Esophagus squamous epithelium (tissue), 5 donors: ENCODE measurements around the gene POLRMT. TPM values are rescaled to one million over a fixed set of nuclear protein-coding genes. Genes with fewer than 3 reads are reported as not detected.
"Not testable (repeated sequence)": the region's sequence is repeated elsewhere in the genome, so short reads cannot be mapped to it uniquely, and the experiment has no call there.

Experiments used
- DNase-seq: peaks from one replicate; lab custom pipeline; 2025; lab: John Stamatoyannopoulos, UW
- H3K27ac ChIP-seq, 4 donors: fragments of 200-600 bp; sonication (generic); one replicate each; pipeline ENCODE4 v1.5.1; 2016 to 2019; ENCODE audit warnings: mild to moderate bottlenecking in 1 of 4
- H3K27me3 ChIP-seq, 4 donors: fragments of 200-600 bp; sonication (generic); 1 replicate in 3 of 4; 2 replicates in 1 of 4; pipeline versions ENCODE4 v1.5.1 to v1.6.0; 2017 to 2021; ENCODE audit warnings: antibody characterized with exemption in 1 of 4
- H3K36me3 ChIP-seq, 3 donors: fragments of 200-600 bp; sonication (generic); one replicate each; pipeline ENCODE4 v1.5.1; 2016 to 2019
- H3K4me1 ChIP-seq, 3 donors: fragments of 200-600 bp; sonication (generic); one replicate each; pipeline ENCODE4 v1.5.1; 2017 to 2019
- H3K4me3 ChIP-seq, 4 donors: fragments of 200-600 bp; sonication (generic); 1 replicate in 3 of 4; 2 replicates in 1 of 4; pipeline ENCODE4 v1.5.1; 2016 to 2019; ENCODE audit warnings: mild to moderate bottlenecking in 2 of 4, moderate library complexity in 1 of 4
- H3K9me3 ChIP-seq, 3 donors: fragments of 200-600 bp; sonication (generic); one replicate each; pipeline ENCODE4 v1.5.1; 2016 to 2019
- CTCF ChIP-seq, 6 experiments: fragments of 450-650 bp in 4 of 6; fragments of 200-600 bp in 2 of 6; sonication (generic) in 2 of 6; IDR thresholded peaks; one replicate each; pipeline ENCODE4 v1.5.1; 2016 to 2019; ENCODE audit warnings: antibody characterized with exemption in 6 of 6, mild to moderate bottlenecking in 4 of 6, moderate library complexity in 4 of 6
- POLR2A ChIP-seq, 4 donors: fragments of 450-650 bp; IDR thresholded peaks; one replicate each; pipeline ENCODE4 v1.6.1; 2017; ENCODE audit warnings: antibody characterized with exemption in 4 of 4, mild to moderate bottlenecking in 4 of 4, moderate library complexity in 3 of 4
- WGBS, 2 donors: methylation state at CpG; one replicate each; pipeline ENCODE4 v1.1.5; 2018; 5-methylcytosine and 5-hydroxymethylcytosine counted together
- intact Hi-C: fragments of 100-400 bp; cut with DNase I; formaldehyde crosslinking; loops from one replicate; pipeline ENCODE4 v1.15.0; 2022
- total RNA-seq, 4 donors: library from RNA; depleted of rRNA; stranded (reverse); fragments of >200 nt; gene quantifications; one replicate each; pipeline ENCODE4 v1.1.0, GENCODE V29; 2016
- donor health status: DM: yes; HTN: yes; CAD: no.

POLRMT gene
- total RNA-seq, 4 donors from 2014 or later: 23.5 to 32.3 (median 25.0) TPM

DNA sequence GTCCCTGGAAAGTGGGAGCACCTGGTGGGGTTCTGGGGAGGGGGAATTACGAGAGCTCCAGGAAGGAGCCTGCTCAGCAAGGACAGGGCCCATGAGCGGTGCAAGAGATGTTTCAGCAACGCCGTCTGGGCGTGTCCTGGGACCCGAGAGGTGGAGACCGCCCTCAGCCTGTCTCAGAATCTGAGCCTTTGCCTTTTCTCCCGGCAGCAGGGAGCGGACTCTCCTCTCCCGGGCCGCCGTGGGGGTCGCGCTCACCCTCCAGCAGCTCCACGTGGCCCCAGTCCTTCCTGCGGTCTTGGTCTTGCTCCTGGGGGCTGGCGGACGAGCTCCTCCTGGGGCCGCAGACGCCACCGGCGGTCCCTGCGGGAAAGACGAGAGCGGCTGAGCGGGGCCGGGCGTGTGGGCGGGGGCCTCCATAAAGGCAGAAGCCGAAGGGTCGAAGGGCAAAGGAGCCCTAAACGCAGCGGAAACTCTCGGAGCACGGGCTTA lies 714 bp downstream of the POLRMT start:
- TF ChIP-seq CTCF (IDR thresholded peaks at IDR 0.05): no peak
- no peak for TF ChIP-seq POLR2A (IDR thresholded peaks at IDR 0.05)
- no peak for DNase-seq
- H3K36me3 ChIP-seq: peaks cover 0 to 44% (median 16%) of the 10 kb centered on the region in 3 donors
- WGBS, 2 donors: 1% methylated on average over 18 of the region's 35 CpGs; no CpG with 5 or more reads in 1 of the 2 donors
- intact Hi-C loops: no loop called here
- peak overlapping the region; percentile 70 to 95 (median 86) for H3K4me3 ChIP-seq
- peaks cover 19 to 31% (median 20%) of the 10 kb centered on the region in 3 donors for H3K4me1 ChIP-seq
- no peaks in the 10 kb centered on the region for H3K27me3 ChIP-seq
- peak overlapping the region; percentile 69 to 89 (median 76) for H3K27ac ChIP-seq
- H3K9me3 ChIP-seq: no peaks in the 10 kb centered on the region

- Histone ChIP-seq H3K4me1 (peaks cover 19 to 31% (median 20%) of the 10 kb centered on the region in 3 donors), H3K27me3 (no peaks in the 10 kb centered on the region), H3K36me3 (peaks cover 0 to 62% (median 16%) of the 10 kb centered on the region in 3 donors), H3K27ac (no peak overlapping the region), H3K9me3 (no peaks in the 10 kb centered on the region), H3K4me3 (no peak overlapping the region)
- WGBS, 2 donors: 90% methylated on average over 2 to 24 of the region's 30 CpGs
- intact Hi-C loops: no loop called here
- no peak for DNase-seq
- TF ChIP-seq POLR2A (IDR thresholded peaks at IDR 0.05) (no peak), CTCF (IDR thresholded peaks at IDR 0.05) (no peak)
These were observed 3.2 kb downstream of the POLRMT start for GRCh38 chr19:629961-630714.

- H3K4me3 ChIP-seq, H3K27me3 ChIP-seq, H3K27ac ChIP-seq, H3K9me3 ChIP-seq, intact Hi-C loops, DNase-seq: not testable (repeated sequence)
- H3K36me3 ChIP-seq: peaks cover 0 to 69% (median 16%) of the 10 kb centered on the region in 3 donors
- H3K4me1 ChIP-seq: peaks cover 19 to 26% (median 19%) of the 10 kb centered on the region in 3 donors
- WGBS, 2 donors: 86% methylated on average over 14 of the region's 25 CpGs; no CpG with 5 or more reads in 1 of the 2 donors
These were observed 3.8 kb downstream of the POLRMT start for GRCh38 chr19:629515-629914.

DNA sequence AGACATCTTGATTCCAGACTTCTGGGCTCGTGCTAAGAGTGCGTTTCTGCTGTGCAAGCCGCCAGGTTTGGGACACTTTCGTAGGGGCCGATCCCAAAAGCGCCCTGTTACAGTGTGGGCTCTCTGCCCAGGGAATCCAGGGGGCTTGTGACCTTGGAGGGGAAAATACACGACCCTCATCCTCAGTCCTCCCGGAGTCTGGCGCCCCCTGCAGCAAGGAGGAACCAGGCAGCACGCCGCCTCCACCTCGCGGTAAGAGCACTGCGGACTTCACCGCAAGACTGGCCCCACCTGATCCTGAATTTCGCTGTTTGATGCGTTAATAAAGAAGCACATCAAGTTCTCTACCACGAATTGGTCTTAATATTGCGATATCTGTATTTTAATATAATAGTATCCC lies 5.2 kb downstream of the POLRMT start:
- WGBS, 2 donors: 81 to 87% methylated on average over 13 to 17 of the region's 19 CpGs
- H3K27ac ChIP-seq: no peak overlapping the region
- no peak for TF ChIP-seq POLR2A (IDR thresholded peaks at IDR 0.05)
- peak in 1 of 6 experiments; percentile 22 for TF ChIP-seq CTCF (IDR thresholded peaks at IDR 0.05)
- no peak overlapping the region for H3K4me3 ChIP-seq
- H3K4me1 ChIP-seq: peaks cover 11 to 21% (median 12%) of the 10 kb centered on the region in 3 donors
- DNase-seq: no peak
- H3K9me3 ChIP-seq: no peaks in the 10 kb centered on the region
- intact Hi-C loops: no loop called here
- no peaks in the 10 kb centered on the region for H3K27me3 ChIP-seq
- H3K36me3 ChIP-seq: peaks cover 0 to 82% (median 16%) of the 10 kb centered on the region in 3 donors

GRCh38 chr19:626566-626965 lies 6.8 kb downstream of the POLRMT start:
- peaks cover 14 to 93% (median 26%) of the 10 kb centered on the region in 3 donors for H3K36me3 ChIP-seq

GRCh38 chr19:625257-625656 lies 8.1 kb downstream of the POLRMT start:
- no peaks in the 10 kb centered on the region for H3K9me3 ChIP-seq
- no peak overlapping the region for H3K27ac ChIP-seq
- intact Hi-C loops: no loop called here
- WGBS, 2 donors: 82 to 87% methylated on average over 4 of the region's 5 CpGs
- no peaks in the 10 kb centered on the region for H3K27me3 ChIP-seq
- no peak for TF ChIP-seq CTCF (IDR thresholded peaks at IDR 0.05)
- H3K4me1 ChIP-seq: peaks cover 0 to 6% (median 0%) of the 10 kb centered on the region in 3 donors
- no peak for DNase-seq
- H3K4me3 ChIP-seq: no peak overlapping the region
- H3K36me3 ChIP-seq: peaks cover 16 to 93% (median 27%) of the 10 kb centered on the region in 3 donors

More at GRCh38 chr19:626566-626965, 6.8 kb downstream of the POLRMT start:
- H3K27ac ChIP-seq, H3K27me3 ChIP-seq, H3K9me3 ChIP-seq, H3K4me3 ChIP-seq, H3K4me1 ChIP-seq, DNase-seq, intact Hi-C loops: not testable (repeated sequence)
- WGBS, 2 donors: 48 to 54% methylated on average over 6 to 7 of the region's 7 CpGs
